A549 (cell line): ENCODE results near the gene C2orf74.

Source experiments
- CBX8 ChIP-seq: fragments of 200-600 bp; sonication (generic); IDR thresholded peaks from 2 replicates; pipeline ENCODE4 v1.6.1; 2016
- CTCF ChIP-seq: fragments of >200 bp; sonication (Bioruptor Twin); formaldehyde crosslinking; IDR thresholded peaks from 3 replicates; pipeline ENCODE4 v1.5.1; 2016
- EP300 ChIP-seq, 2 experiments: fragments of >200 bp; sonication (Bioruptor Twin); formaldehyde crosslinking; IDR thresholded peaks; 2 replicates in 1 of 2; 3 replicates in 1 of 2; pipeline ENCODE4 v1.6.1; 2016 to 2017
- MAX ChIP-seq: IDR thresholded peaks from 2 replicates; pipeline ENCODE4 v1.6.1; 2012
- POLR2A ChIP-seq: IDR thresholded peaks from 2 replicates; pipeline ENCODE4 v1.6.1; 2012; ENCODE audit warnings: mild to moderate bottlenecking, low read length
- RCOR1 ChIP-seq: fragments of 150-350 bp; IDR thresholded peaks from 2 replicates; pipeline ENCODE4 v1.6.1; 2014; ENCODE audit warnings: antibody characterized with exemption, low read length, low read depth
- TFCP2L1 ChIP-seq: fragments of 250-450 bp; sonication (Bioruptor Pico); IDR thresholded peaks from 2 replicates; pipeline ENCODE4 v1.5.0; 2021; ENCODE audit warnings: mild to moderate bottlenecking
- USF2 ChIP-seq: fragments of 450-650 bp; IDR thresholded peaks from 2 replicates; pipeline ENCODE4 v1.6.1; 2014; ENCODE audit warnings: antibody characterized with exemption
- TF ChIP-seq, protein P1 (sequence below): fragments of >200 bp; sonication (Bioruptor Twin); formaldehyde crosslinking; IDR thresholded peaks from 3 replicates; pipeline ENCODE4 v1.6.1; 2016
- TF ChIP-seq, protein P2 (sequence below): IDR thresholded peaks from 2 replicates; pipeline ENCODE4 v1.6.1; 2012; ENCODE audit warnings: low read depth, borderline replicate concordance

DNA sequence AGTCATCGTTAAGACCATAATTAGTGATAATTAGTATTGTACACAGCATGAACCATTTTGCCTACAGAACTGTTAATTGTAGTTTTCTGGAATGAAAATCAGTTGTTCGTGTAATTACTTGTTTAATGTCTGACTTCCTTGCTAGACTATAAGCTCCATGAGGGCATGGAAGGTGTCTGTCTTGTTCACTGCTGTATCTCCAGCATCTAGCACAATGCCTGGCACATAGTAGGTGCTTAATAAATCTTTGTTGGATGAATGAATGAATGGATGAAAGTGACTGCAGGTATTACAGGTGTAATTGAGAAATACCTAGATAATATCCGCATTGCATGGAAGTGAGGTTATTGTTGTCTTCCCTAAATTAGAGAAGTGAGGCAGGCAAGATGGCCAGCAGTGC lies 21.8 kb downstream of the C2orf74 start:
- no peak for TF ChIP-seq CTCF
- TF ChIP-seq TFCP2L1 = no peak
- no peak for TF ChIP-seq USF2
- no peak for TF ChIP-seq EP300 (IDR thresholded peaks at IDR 0.05)
- no peak for TF ChIP-seq MAX
- TF ChIP-seq RCOR1 = no peak
- TF ChIP-seq POLR2A = no peak
- TF ChIP-seq, protein P1, sequence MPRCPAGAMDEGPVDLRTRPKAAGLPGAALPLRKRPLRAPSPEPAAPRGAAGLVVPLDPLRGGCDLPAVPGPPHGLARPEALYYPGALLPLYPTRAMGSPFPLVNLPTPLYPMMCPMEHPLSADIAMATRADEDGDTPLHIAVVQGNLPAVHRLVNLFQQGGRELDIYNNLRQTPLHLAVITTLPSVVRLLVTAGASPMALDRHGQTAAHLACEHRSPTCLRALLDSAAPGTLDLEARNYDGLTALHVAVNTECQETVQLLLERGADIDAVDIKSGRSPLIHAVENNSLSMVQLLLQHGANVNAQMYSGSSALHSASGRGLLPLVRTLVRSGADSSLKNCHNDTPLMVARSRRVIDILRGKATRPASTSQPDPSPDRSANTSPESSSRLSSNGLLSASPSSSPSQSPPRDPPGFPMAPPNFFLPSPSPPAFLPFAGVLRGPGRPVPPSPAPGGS = no peak
- TF ChIP-seq, protein P2, sequence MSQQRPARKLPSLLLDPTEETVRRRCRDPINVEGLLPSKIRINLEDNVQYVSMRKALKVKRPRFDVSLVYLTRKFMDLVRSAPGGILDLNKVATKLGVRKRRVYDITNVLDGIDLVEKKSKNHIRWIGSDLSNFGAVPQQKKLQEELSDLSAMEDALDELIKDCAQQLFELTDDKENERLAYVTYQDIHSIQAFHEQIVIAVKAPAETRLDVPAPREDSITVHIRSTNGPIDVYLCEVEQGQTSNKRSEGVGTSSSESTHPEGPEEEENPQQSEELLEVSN = no peak
- no peak for TF ChIP-seq CBX8
